PC-9 (cell line): ENCODE measurements around the gene WAS. TPM values are rescaled to one million over a fixed set of nuclear protein-coding genes. Genes with fewer than 3 reads are reported as not detected.
A peak's percentile ranks its signal among the peaks of the same experiment; 100 is the strongest.

Source experiments
- Bru-seq: library from RNA; stranded (reverse); fragments of 400-500 nt; gene quantifications from one replicate; lab custom pipeline; 2021; lab: Mats Ljungman, UMichigan
- BruChase-seq, 2 experiments: library from RNA; stranded (reverse); fragments of 400-500 nt; gene quantifications; one replicate each; lab custom pipeline; 2021; lab: Mats Ljungman, UMichigan
- BruUV-seq: library from RNA; stranded (reverse); fragments of 400-500 nt; replicated peaks from 2 replicates; lab custom pipeline; 2021; lab: Mats Ljungman, UMichigan
- CTCF ChIA-PET: fragments of 300-600 bp; sonication (Branson Sonifier 250); formaldehyde crosslinking; loops from one replicate; lab custom pipeline; 2022; ENCODE audit warnings: antibody characterized with exemption; lab: Charles Lee
- POLR2A ChIA-PET: fragments of 300-600 bp; sonication (Branson Sonifier 250); formaldehyde crosslinking; loops from one replicate; lab custom pipeline; 2022; ENCODE audit warnings: antibody characterized with exemption; ENCODE audit not compliant: unreplicated experiment; lab: Charles Lee
- DNase-seq, 2 experiments: peaks; one replicate each; pipeline versions ENCODE4 v3.0.0 to v3.0.0-alpha.2; 2015 to 2022; ENCODE audit warnings: mixed read lengths in 1 of 2
- H2AFZ ChIP-seq: fragments of 200-600 bp; sonication (generic); 2 replicates; pipeline ENCODE4 v1.8.1; 2017; ENCODE audit warnings: antibody characterized with exemption
- H3F3A ChIP-seq: fragments of 200-600 bp; sonication (generic); 2 replicates; pipeline ENCODE4 v1.8.1; 2017; ENCODE audit warnings: antibody characterized with exemption, mild to moderate bottlenecking, low read depth; ENCODE audit not compliant: insufficient read depth
- H3K27ac ChIP-seq: fragments of 200-600 bp; sonication (generic); 2 replicates; pipeline ENCODE4 v1.6.1; 2016; ENCODE audit warnings: mixed run types
- H3K27me3 ChIP-seq: fragments of 200-600 bp; sonication (generic); 2 replicates; pipeline ENCODE4 v1.6.1; 2016; ENCODE audit warnings: low read depth, mixed run types; ENCODE audit not compliant: insufficient read depth
- H3K36me3 ChIP-seq: fragments of 200-600 bp; sonication (generic); 2 replicates; pipeline ENCODE4 v1.6.1; 2016; ENCODE audit warnings: low read depth, mixed run types
- H3K4me1 ChIP-seq: fragments of 200-600 bp; sonication (generic); replicated peaks from 2 replicates; pipeline ENCODE4 v1.6.1; 2016; ENCODE audit warnings: mixed run types; ENCODE audit not compliant: insufficient read depth
- H3K4me2 ChIP-seq: fragments of 200-600 bp; sonication (generic); 2 replicates; pipeline ENCODE4 v1.6.1; 2017; ENCODE audit warnings: mixed run types
- H3K4me3 ChIP-seq: fragments of 200-600 bp; sonication (generic); 2 replicates; pipeline ENCODE4 v1.6.1; 2016; ENCODE audit warnings: mixed run types
- H3K79me2 ChIP-seq: fragments of 200-600 bp; sonication (generic); 2 replicates; pipeline ENCODE4 v1.6.1; 2017; ENCODE audit warnings: low read depth, mixed run types
- H3K9me2 ChIP-seq: fragments of 200-600 bp; sonication (generic); 2 replicates; pipeline ENCODE4 v1.8.1; 2017; ENCODE audit warnings: mild to moderate bottlenecking; ENCODE audit not compliant: insufficient read depth
- H3K9me3 ChIP-seq: fragments of 200-600 bp; sonication (generic); 2 replicates; pipeline ENCODE4 v1.8.1; 2016; ENCODE audit warnings: low read depth; ENCODE audit not compliant: insufficient read depth
- H4K20me1 ChIP-seq: fragments of 200-600 bp; sonication (generic); 2 replicates; pipeline ENCODE4 v1.8.1; 2017; ENCODE audit not compliant: insufficient read depth
- CTCF ChIP-seq: fragments of 200-600 bp; sonication (generic); conservative IDR thresholded peaks from 2 replicates; pipeline ENCODE4 v1.6.1; 2017; ENCODE audit warnings: mixed run types, antibody characterized with exemption, mild to moderate bottlenecking, moderate library complexity
- EZH2 ChIP-seq: fragments of 200-600 bp; sonication (generic); IDR thresholded peaks from 2 replicates; pipeline ENCODE4 v1.8.0; 2017; ENCODE audit warnings: antibody characterized with exemption, low read depth
- intact Hi-C: fragments of 100-400 bp; cut with micrococcal nuclease; formaldehyde crosslinking; loops from one replicate; pipeline ENCODE4 v1.10.0; 2022; ENCODE audit not compliant: unreplicated experiment
- long read RNA-seq: library from polyadenylated mRNA; stranded (forward); transcript quantifications from one replicate; pipeline ENCODE4 v2.0.0, GENCODE V29; 2022
- total RNA-seq: library from RNA; stranded (reverse); gene quantifications from 2 replicates; pipeline ENCODE4 v1.2.3, GENCODE V29; 2021

The WAS gene
- total RNA-seq = 0.22 TPM in 1 of 2 replicates, not detected in the other
- Bru-seq, nascent RNA = percentile 11 among the genes with signal in this experiment
- BruChase-seq, experiment 1, labeled RNA remaining after a 2-hour chase = percentile 18 among the genes with signal in this experiment
- BruChase-seq, experiment 2, labeled RNA remaining after a 6-hour chase = percentile 9 among the genes with signal in this experiment
- long read RNA-seq = 0 reads

- no peak within 1 kb of the TSS for H2AFZ ChIP-seq
- no peaks in the 10 kb centered on the region for H3K4me1 ChIP-seq
- no peaks in the 10 kb centered on the region for H3K9me3 ChIP-seq
- no TSS peak for BruUV-seq
- TF ChIP-seq EZH2 = no peak
- no peak for TF ChIP-seq CTCF
- CTCF ChIA-PET = no interaction called here
- H3K79me2 ChIP-seq = no peaks in the 10 kb centered on the region
- intact Hi-C loops = no loop called here
- POLR2A ChIA-PET = no interaction called here
- no peaks in the 10 kb centered on the region for H3K36me3 ChIP-seq
- no peak within 1 kb of the TSS for H3K4me3 ChIP-seq
- H3F3A ChIP-seq = no peaks in the 10 kb centered on the region
- H3K4me2 ChIP-seq = no peak within 1 kb of the TSS
- no peaks in the 10 kb centered on the region for H3K9me2 ChIP-seq
- no peak within 1 kb of the TSS for H3K27ac ChIP-seq
- DNase-seq = no peak
- no peaks in the 10 kb centered on the region for H4K20me1 ChIP-seq
- no peaks in the 10 kb centered on the region for H3K27me3 ChIP-seq
These were observed at the start of gene WAS for GRCh38 chrX:48683411-48683982. TSS of gene WAS (plus strand) at chrX:48683799. CDS start at chrX:48683854, 55 bp downstream.

- CTCF ChIA-PET = no interaction called here
- DNase-seq = no peak
- H3K79me2 ChIP-seq = no peaks in the 10 kb centered on the region
- POLR2A ChIA-PET = no interaction called here
- no peak for TF ChIP-seq EZH2
- no peak for TF ChIP-seq CTCF
- no peak overlapping the region for H3K4me2 ChIP-seq
- H3K9me3 ChIP-seq = no peaks in the 10 kb centered on the region
- H3K27ac ChIP-seq = no peak overlapping the region
- no TSS peak for BruUV-seq
- H3K4me3 ChIP-seq = no peak overlapping the region
- H4K20me1 ChIP-seq = no peaks in the 10 kb centered on the region
- no peaks in the 10 kb centered on the region for H3K27me3 ChIP-seq
- H3K9me2 ChIP-seq = no peaks in the 10 kb centered on the region
- H2AFZ ChIP-seq = no peak overlapping the region
- intact Hi-C loops = no loop called here
- H3K4me1 ChIP-seq = no peaks in the 10 kb centered on the region
- no peaks in the 10 kb centered on the region for H3F3A ChIP-seq
- no peaks in the 10 kb centered on the region for H3K36me3 ChIP-seq
These were observed 47.3 kb upstream of the WAS start for GRCh38 chrX:48636301-48636700.

- Histone ChIP-seq H3K27me3 (no peaks in the 10 kb centered on the region), H3K4me3 (no peak overlapping the region), H3K27ac (no peak overlapping the region), H3K9me2 (no peaks in the 10 kb centered on the region), H3K4me1 (no peaks in the 10 kb centered on the region), H3F3A (no peaks in the 10 kb centered on the region), H2AFZ (no peak overlapping the region), H3K4me2 (no peak overlapping the region), H3K79me2 (no peaks in the 10 kb centered on the region), H4K20me1 (no peaks in the 10 kb centered on the region), H3K36me3 (no peaks in the 10 kb centered on the region), H3K9me3 (no peaks in the 10 kb centered on the region)
- CTCF ChIA-PET = no interaction called here
- POLR2A ChIA-PET = no interaction called here
- intact Hi-C loops = no loop called here
- no peak for DNase-seq
- BruUV-seq = no TSS peak
- TF ChIP-seq CTCF (no peak), EZH2 (no peak)
These were observed 46.8 kb upstream of the WAS start for GRCh38 chrX:48636776-48637175.
